GM19463 (cell line): ENCODE measurements around the gene CYBRD1.

Source experiments
- ATAC-seq: cut with Tn5 transposase; IDR thresholded peaks from one replicate; pipeline ENCODE4 v1.9.1; 2021; ENCODE audit warnings: mild to moderate bottlenecking, moderate library complexity; ENCODE audit not compliant: unreplicated experiment

Gene CYBRD1

DNA sequence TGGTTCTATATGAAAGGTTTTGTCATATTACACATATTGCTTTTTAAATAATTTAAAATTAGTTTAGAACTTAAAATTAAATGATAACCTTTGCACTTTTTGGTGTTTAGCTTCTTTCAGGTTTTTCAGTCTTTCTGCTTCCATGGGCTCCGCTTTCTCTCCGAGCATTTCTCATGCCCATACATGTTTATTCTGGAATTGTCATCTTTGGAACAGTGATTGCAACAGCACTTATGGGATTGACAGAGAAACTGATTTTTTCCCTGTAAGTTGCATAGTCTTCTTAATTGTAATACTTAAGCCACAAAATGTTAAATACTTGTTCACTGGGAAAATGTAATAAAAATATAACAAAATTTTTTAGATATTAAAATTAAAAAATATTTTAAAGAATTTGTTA, 31.0 kb downstream of the CYBRD1 start:
- ATAC-seq: no peak

DNA sequence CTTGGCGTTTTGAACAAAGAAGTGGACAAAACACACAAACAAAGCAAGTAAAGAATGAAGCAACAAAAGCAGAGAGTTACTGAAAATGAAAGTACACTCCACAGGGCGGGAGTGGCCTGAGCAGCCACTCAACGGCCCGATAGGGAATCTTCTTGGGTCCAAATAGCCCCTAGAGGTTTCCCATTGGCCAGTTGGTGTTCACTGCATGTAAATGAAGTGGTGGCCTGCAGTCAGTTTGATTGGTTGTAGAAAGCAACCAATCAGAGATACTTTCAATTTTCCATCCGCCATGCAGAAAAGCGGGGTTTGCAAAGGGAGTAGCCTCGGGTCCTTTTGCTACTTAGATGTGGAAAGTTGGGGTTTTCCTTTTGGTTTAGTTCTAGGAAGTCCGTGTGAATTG, 31.6 kb downstream of the CYBRD1 start:
- ATAC-seq: no peak

GRCh38 chr2:171554991-171555615, 32.8 kb downstream of the CYBRD1 start:
- ATAC-seq: no peak

- no peak for ATAC-seq
Observed at GRCh38 chr2:171557363-171557762, 35.1 kb downstream of the CYBRD1 start.

- ATAC-seq: no peak
Observed at GRCh38 chr2:171563301-171563700, 41.0 kb downstream of the CYBRD1 start.

DNA sequence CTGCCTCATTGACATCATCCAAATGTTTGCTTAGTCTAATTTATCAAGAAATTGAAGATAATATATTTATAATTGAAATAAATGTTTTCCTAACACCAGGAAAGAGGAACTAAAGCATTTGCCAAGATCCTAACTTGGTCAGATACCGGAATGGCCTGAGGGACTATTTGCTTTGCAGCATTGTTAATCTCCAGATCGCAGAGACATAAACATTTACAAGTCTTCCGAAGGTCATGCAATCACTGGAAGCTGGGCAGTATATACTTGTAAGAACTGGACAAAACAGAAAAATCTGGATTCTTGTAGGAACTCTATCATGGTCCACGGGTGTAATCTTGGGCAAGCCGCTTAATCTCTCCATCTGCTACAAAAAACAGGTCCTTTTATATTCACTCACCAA, 42.2 kb downstream of the CYBRD1 start:
- ATAC-seq: no peak

GRCh38 chr2:171566057-171566456, 43.8 kb downstream of the CYBRD1 start:
- no peak for ATAC-seq

- ATAC-seq: no peak
Observed at GRCh38 chr2:171566753-171567152, 44.5 kb downstream of the CYBRD1 start.

- no peak for ATAC-seq
Observed at GRCh38 chr2:171568089-171568488, 45.8 kb downstream of the CYBRD1 start.

DNA sequence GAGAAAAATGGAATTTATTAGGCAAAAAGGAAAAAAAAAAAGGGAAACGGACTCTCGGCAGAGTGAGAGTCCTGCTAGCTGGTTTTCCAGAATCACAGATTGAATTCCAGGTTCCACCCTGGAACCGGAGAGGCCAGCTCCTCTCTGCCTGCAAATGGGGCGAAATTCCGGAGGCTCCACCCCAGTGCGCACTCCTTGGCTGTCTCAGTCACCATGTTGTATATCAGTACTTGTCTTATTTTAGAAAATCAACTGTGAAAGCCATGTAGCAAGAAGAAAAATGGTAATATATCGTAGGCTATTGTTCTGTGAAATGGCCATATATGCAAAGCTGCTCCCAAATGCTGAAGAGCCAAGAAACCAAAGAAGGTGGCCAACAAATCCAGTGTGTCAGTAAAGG, 49.4 kb downstream of the CYBRD1 start:
- no peak for ATAC-seq

- peak; percentile 96 for ATAC-seq
Observed at GRCh38 chr2:171574149-171574795, 52.0 kb downstream of the CYBRD1 start.

DNA sequence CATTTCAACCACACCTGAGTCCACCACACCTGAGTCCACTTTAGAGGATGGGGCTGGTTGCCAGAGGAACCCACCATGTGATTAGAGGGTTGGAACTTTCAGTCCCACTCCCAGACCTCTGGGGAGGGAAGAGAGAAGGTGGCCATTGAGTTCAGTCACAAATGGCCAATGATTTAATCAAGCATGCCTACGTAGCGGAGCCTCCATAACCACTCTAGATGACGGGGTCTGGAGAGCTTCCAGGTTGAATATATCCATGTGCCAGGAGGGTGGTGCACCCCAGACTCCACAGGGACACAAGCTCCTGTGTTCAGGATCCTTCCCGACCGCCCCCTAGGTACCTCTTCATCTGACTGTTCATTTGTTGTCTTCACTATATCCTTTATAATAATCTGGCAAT, 53.3 kb downstream of the CYBRD1 start:
- no peak for ATAC-seq

DNA sequence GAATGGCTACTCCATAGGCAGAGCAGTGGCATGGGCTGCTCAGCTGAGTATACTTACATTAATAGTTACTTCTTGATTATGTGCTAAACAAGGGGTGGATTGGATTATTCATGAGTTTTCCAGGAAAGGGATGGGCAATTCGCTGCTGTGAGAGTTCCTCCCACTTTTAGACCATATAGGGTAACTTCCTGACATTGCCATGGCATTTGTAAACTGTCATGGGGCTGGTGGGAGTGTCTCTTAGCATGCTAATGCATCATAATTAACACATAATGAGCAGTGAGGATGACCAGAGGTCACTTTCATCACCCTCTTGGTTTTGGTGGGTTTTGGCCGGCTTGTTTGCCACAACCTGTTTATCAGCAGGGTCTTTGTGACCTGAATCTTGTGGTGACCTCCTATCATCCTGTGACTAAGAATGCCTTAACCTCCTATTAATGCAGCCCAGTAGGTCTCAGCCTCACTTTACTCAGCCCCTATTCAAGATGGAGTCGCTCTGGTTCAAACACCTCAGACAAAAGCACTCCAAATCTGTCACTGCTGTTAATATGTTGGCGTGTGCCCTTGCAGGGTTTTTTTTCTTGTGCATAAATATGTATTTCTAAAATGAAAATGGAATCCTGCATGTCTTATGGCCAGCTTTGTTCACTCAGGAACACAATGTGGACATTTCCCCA, 56.0 kb downstream of the CYBRD1 start:
- no peak for ATAC-seq

DNA sequence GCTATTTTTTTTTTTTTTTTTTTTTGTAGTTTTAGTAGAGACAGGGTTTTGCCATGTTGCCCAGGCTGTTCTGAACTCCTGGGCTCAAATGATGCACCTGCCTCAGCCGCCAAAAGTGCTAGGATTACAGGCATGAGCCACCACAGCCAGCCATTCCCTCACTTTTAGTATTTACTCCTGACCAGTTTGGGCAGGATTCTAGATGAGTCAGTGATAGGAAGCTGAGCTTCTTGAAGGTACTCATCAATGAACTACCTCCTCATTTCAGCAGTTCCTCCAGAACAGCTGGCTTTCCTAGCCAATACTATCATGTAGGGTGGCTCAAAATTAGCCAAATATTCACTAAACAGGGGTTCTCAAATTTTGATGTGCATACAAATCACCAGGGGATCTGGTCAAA, 57.2 kb downstream of the CYBRD1 start:
- no peak for ATAC-seq

DNA sequence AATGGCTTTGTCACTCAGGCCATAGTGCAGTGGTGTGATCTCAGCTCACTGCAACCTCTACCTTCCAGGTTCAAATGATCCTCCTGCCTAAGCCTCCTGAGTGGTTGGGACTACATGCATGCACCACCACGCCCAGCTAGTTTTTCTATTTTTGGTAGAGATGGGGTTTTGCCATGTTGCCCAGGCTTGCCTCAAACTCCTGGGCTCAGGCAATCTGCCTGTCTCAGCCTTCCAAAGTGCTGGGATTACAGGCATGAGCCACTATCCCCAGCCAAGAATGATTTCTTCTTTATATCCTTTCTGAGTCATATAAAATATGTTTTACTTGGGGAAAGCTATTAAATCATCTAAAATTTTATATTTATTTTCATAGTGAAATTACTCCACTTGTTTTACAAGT, 61.3 kb downstream of the CYBRD1 start:
- ATAC-seq: no peak

DNA sequence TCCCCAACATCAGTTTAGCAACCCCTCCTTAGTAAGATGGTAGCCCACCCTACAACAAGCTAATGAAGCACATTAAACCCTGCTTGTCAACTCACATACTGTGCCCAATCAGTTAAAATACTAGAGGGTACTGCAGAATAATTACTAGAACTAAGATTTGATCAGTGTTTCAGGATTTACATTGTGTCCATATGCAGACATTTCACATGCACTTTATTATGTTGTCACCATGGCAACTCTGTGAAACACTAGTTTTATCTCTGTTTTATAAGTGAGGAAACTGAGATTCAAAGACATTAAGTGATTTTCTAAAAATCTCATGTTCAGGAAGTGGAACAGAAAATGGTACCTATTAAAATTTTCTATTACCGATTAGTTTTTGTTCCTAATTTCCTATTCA, 61.7 kb downstream of the CYBRD1 start:
- no peak for ATAC-seq

DNA sequence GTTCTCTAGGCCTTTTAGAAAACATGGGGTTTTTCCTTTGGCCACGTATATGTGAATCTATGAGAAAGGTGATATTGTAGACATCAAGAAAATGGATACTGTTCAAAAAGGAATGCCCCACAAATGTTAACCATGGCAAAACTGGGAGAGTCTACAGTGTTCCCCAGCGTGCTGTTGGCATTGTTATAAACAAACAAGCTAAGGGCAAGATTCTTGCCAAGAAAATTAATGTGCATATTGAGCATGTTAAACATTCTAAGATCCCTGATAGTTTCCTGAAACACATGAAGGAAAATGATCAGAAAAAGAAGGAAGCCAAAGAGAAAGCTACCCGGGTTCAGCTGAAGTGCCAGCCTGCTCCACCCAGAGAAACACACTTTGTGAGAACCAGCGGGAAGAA, 64.9 kb downstream of the CYBRD1 start:
- no peak for ATAC-seq

DNA sequence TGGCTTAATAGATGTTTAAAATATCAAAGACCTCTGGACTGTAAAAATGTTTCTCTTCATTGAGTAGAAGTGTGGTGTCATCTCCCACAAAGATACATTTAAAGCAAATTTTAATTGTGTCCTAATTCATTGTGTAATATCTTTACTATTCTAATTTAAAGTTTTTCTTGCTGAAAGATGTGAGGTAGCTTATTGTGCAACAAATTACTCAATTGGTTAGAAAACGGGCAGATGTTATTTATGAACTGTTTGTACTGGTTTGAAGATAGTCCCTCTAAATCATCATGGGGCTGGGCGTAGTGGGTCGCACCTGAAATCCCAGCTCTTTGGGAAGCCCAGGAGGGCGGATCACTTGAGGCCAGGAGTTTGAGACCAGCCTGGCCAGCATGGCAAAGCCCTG, 65.3 kb downstream of the CYBRD1 start:
- no peak for ATAC-seq

GRCh38 chr2:171590116-171590515, 67.8 kb downstream of the CYBRD1 start:
- no peak for ATAC-seq

DNA sequence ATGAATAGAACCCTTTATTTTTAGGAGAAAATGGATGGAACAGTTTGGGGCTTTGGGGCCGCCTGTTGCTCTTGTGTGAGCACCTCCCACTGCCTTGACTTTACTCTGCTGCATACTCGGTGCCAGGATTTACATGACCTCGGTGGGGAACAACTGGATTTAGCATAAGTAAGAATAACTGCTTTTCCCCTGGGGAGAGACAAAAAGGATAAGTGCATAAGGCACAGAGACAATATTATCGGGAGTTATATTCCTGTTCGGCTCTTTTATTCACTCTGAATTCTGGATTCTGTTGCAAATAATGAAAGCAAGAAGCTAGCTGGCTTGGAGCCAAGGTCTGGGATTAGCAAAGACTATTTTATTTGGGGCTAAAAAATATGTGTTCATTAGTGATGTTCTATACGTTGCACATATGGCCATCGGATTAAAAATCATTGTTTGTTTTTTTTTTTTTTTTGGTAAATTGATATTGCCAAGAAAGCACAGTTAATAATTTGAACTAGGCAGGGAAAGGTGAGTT, 69.8 kb downstream of the CYBRD1 start:
- ATAC-seq: no peak

DNA sequence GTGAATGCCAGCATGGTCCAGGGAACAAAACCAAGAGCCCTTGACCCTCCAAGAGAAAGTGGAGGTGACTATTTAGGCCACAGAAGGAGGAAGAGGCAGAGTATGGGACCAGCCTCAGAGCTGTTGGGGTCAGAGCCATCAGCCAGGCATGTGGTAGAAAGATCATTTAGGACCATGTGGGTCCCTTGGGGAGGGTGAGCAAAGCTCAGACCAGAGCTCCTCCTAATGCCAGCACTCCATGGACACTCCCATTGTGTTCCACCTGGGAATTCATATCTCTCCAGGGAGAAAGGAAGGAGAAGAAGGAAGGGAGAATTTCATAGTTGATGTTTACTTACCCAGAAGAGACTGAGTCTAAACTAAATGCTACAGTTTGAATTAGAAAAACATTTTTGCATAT, 73.2 kb downstream of the CYBRD1 start:
- no peak for ATAC-seq

- no peak for ATAC-seq
Observed at GRCh38 chr2:171595896-171596295, 73.6 kb downstream of the CYBRD1 start.
